Hepatocyte (in vitro differentiated cells): Measurements from ENCODE around the gene RDX.

ENCODE experiments used
- EZH2phosphoT487 ChIP-seq: fragments of 200-600 bp; sonication (generic); IDR thresholded peaks from one replicate; pipeline ENCODE4 v1.6.1; 2018; ENCODE audit warnings: antibody characterized with exemption, mild to moderate bottlenecking, low read depth, moderate library complexity; ENCODE audit not compliant: unreplicated experiment, severe bottlenecking
- TF ChIP-seq, protein P1 (sequence below): fragments of 200-600 bp; sonication (generic); IDR thresholded peaks from 2 replicates; pipeline ENCODE4 v1.5.1; 2016; ENCODE audit warnings: antibody characterized with exemption, mild to moderate bottlenecking; ENCODE audit not compliant: poor library complexity

DNA sequence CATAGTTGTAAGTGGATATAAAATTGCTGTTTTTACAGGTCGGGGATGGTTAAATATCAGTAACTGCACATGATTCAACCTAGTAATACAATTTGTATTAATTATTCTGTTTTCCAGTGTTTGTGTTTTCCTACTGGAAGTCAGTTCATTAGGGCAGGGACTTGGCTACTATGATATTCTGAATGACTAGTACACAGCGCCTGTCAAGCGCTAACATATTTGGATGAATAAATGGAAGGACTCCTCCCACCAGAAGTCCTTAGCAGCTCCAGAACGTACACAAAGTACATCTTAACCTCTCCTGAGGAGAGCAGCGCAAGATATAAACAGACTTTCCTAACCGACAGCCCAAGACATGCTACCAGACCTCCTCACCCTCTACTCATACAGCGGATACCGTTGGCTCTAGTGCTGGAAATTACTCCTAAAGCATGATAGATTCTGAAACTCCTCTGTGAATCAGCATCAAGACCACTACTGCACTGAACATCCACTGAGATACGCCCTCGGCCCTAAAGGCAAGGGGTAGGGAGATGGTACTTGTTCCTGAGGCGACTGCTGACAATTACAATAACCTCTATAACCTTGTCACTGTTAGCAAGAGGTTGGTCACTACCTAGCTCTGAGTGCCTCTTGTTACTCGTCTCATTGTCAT, 79.1 kb downstream of the RDX start:
- TF ChIP-seq, protein P1, sequence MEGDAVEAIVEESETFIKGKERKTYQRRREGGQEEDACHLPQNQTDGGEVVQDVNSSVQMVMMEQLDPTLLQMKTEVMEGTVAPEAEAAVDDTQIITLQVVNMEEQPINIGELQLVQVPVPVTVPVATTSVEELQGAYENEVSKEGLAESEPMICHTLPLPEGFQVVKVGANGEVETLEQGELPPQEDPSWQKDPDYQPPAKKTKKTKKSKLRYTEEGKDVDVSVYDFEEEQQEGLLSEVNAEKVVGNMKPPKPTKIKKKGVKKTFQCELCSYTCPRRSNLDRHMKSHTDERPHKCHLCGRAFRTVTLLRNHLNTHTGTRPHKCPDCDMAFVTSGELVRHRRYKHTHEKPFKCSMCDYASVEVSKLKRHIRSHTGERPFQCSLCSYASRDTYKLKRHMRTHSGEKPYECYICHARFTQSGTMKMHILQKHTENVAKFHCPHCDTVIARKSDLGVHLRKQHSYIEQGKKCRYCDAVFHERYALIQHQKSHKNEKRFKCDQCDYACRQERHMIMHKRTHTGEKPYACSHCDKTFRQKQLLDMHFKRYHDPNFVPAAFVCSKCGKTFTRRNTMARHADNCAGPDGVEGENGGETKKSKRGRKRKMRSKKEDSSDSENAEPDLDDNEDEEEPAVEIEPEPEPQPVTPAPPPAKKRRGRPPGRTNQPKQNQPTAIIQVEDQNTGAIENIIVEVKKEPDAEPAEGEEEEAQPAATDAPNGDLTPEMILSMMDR: no peak
- no peak for TF ChIP-seq EZH2phosphoT487
